ENCODE data around the gene PDE8A.

Gene PDE8A

GRCh38 chr15:84981711-84982300 lies at the start of gene PDE8A:
PDE8A (plus strand) TSS chr15:84981856; CDS start chr15:84982163, 307 bp downstream.
- DNase-seq, result no peak

- no peak for DNase-seq
Observed at GRCh38 chr15:84934942-84935729, 46.5 kb upstream of the PDE8A start.

GRCh38 chr15:84937144-84937543 lies 44.5 kb upstream of the PDE8A start:
- no peak for DNase-seq

- no peak for DNase-seq
Observed at GRCh38 chr15:84938726-84939125, 42.9 kb upstream of the PDE8A start.

- DNase-seq, result no peak
Observed at GRCh38 chr15:84940399-84940798, 41.3 kb upstream of the PDE8A start.

- DNase-seq, result no peak
Observed at GRCh38 chr15:84942456-84942855, 39.2 kb upstream of the PDE8A start.

- DNase-seq, result no peak
Observed at GRCh38 chr15:84944311-84944710, 37.3 kb upstream of the PDE8A start.

- no peak for DNase-seq
Observed at GRCh38 chr15:84944861-84945260, 36.8 kb upstream of the PDE8A start.

GRCh38 chr15:84946772-84947489 lies 34.7 kb upstream of the PDE8A start:
- no peak for DNase-seq

GRCh38 chr15:84947947-84948830 lies 33.5 kb upstream of the PDE8A start:
- DNase-seq, result no peak

- no peak for DNase-seq
Observed at GRCh38 chr15:84949043-84949442, 32.6 kb upstream of the PDE8A start.

- no peak for DNase-seq
Observed at GRCh38 chr15:84949845-84950569, 31.6 kb upstream of the PDE8A start.

GRCh38 chr15:84950570-84951111 lies 31.0 kb upstream of the PDE8A start:
- no peak for DNase-seq

- DNase-seq, result no peak
Observed at GRCh38 chr15:84951736-84952135, 29.9 kb upstream of the PDE8A start.

- no peak for DNase-seq
Observed at GRCh38 chr15:84953136-84953535, 28.5 kb upstream of the PDE8A start.

- no peak for DNase-seq
Observed at GRCh38 chr15:84953726-84954125, 27.9 kb upstream of the PDE8A start.

GRCh38 chr15:84955089-84955848 lies 26.4 kb upstream of the PDE8A start:
- DNase-seq, result no peak

- no peak for DNase-seq
Observed at GRCh38 chr15:84956199-84956598, 25.5 kb upstream of the PDE8A start.

- no peak for DNase-seq
Observed at GRCh38 chr15:84960391-84961113, 21.1 kb upstream of the PDE8A start.

- no peak for DNase-seq
Observed at GRCh38 chr15:84961114-84961452, 20.6 kb upstream of the PDE8A start.

- no peak for DNase-seq
Observed at GRCh38 chr15:84961707-84962106, 19.9 kb upstream of the PDE8A start.
